ENCODE measurements around the gene CD2AP. TPM values are rescaled to one million over a fixed set of nuclear protein-coding genes. Genes with fewer than 3 reads are reported as not detected.

The CD2AP gene, protein sequence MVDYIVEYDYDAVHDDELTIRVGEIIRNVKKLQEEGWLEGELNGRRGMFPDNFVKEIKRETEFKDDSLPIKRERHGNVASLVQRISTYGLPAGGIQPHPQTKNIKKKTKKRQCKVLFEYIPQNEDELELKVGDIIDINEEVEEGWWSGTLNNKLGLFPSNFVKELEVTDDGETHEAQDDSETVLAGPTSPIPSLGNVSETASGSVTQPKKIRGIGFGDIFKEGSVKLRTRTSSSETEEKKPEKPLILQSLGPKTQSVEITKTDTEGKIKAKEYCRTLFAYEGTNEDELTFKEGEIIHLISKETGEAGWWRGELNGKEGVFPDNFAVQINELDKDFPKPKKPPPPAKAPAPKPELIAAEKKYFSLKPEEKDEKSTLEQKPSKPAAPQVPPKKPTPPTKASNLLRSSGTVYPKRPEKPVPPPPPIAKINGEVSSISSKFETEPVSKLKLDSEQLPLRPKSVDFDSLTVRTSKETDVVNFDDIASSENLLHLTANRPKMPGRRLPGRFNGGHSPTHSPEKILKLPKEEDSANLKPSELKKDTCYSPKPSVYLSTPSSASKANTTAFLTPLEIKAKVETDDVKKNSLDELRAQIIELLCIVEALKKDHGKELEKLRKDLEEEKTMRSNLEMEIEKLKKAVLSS
- total RNA-seq (44.4 and 48.0 TPM in 2 replicates), polyA plus RNA-seq (13.7 and 19.0 TPM in 2 replicates)

GRCh38 chr6:47477497-47478232 is at the start of gene CD2AP:
Gene CD2AP, plus strand, starts transcription at chr6:47477789. Its CDS starts 456 bp downstream, at chr6:47478245.
- WGBS (ENCODE audit: low lambda C conversion rate, missing lambda C conversion rate), result under 1% methylated on average over 30 of the region's 83 CpGs
- H3K79me2 ChIP-seq, result peaks cover 64% of the 10 kb centered on the region
- peak within 1 kb of the TSS; percentile 91 for H3K4me3 ChIP-seq
- H3K4me1 ChIP-seq (ENCODE audit: insufficient read depth), result peaks cover 4% of the 10 kb centered on the region
- peak within 1 kb of the TSS; percentile 100 for H3K27ac ChIP-seq
- peak within 1 kb of the TSS; percentile 77 for H2AFZ ChIP-seq
- no peaks in the 10 kb centered on the region for H3K9me3 ChIP-seq (ENCODE audit: low read depth)
- TF ChIP-seq EZH2phosphoT487 (IDR thresholded peaks at IDR 0.05; ENCODE audit: low read depth, severe bottlenecking, unreplicated experiment) (no peak), CTCF (IDR thresholded peaks at IDR 0.05; ENCODE audit: poor library complexity) (peak; percentile 28), EZH2 (IDR thresholded peaks at IDR 0.05; ENCODE audit: borderline replicate concordance) (no peak)
- no peaks in the 10 kb centered on the region for H3K36me3 ChIP-seq (replicated peaks; ENCODE audit: insufficient read depth, low read depth)
- H4K20me1 ChIP-seq (ENCODE audit: insufficient read depth, poor library complexity, severe bottlenecking), result peaks cover 25% of the 10 kb centered on the region
- peak; percentile 96 for DNase-seq (ENCODE audit: low spot score)
- H3K9me2 ChIP-seq (replicated peaks; ENCODE audit: insufficient read depth), result no peaks in the 10 kb centered on the region
- H3K27me3 ChIP-seq, result no peaks in the 10 kb centered on the region
- peak within 1 kb of the TSS; percentile 81 for H3K4me2 ChIP-seq

DNA sequence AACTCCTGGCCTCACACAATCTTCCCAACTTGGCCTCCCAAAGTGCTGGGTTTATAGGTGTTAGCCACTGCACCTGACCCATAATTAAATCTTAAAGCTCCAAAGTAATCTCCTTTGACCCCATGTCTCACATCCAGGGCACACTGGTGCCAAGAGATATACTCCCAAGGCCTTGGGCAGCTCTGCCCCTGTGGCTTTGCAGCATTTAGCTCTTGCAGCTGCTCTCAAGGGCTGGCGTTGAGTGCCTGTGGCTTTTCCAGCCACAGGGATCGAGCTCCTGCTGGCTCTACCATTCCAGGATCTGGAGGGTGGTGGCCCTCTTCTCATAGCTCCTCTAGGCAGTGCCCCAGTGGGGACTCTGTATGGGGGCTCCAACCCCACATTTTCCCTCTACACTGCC is 49.3 kb upstream of the CD2AP start:
- no peaks in the 10 kb centered on the region for H4K20me1 ChIP-seq (ENCODE audit: insufficient read depth, poor library complexity, severe bottlenecking)
- H3K9me3 ChIP-seq (ENCODE audit: low read depth), result no peaks in the 10 kb centered on the region
- H3K4me1 ChIP-seq (ENCODE audit: insufficient read depth), result no peaks in the 10 kb centered on the region
- no peaks in the 10 kb centered on the region for H3K9me2 ChIP-seq (replicated peaks; ENCODE audit: insufficient read depth)
- no peak overlapping the region for H3K4me3 ChIP-seq
- H3K4me2 ChIP-seq, result no peak overlapping the region
- no peaks in the 10 kb centered on the region for H3K36me3 ChIP-seq (replicated peaks; ENCODE audit: insufficient read depth, low read depth)
- H3K27ac ChIP-seq, result no peak overlapping the region
- 89% methylated on average over 2 of the region's 2 CpGs for WGBS (ENCODE audit: low lambda C conversion rate, missing lambda C conversion rate)
- H3K27me3 ChIP-seq, result no peaks in the 10 kb centered on the region
- no peak for DNase-seq (ENCODE audit: low spot score)
- TF ChIP-seq EZH2phosphoT487 (IDR thresholded peaks at IDR 0.05; ENCODE audit: low read depth, severe bottlenecking, unreplicated experiment), result no peak
- TF ChIP-seq EZH2 (IDR thresholded peaks at IDR 0.05; ENCODE audit: borderline replicate concordance), result no peak
- TF ChIP-seq CTCF (IDR thresholded peaks at IDR 0.05; ENCODE audit: poor library complexity), result no peak
- no peaks in the 10 kb centered on the region for H3K79me2 ChIP-seq
- no peak overlapping the region for H2AFZ ChIP-seq

GRCh38 chr6:47428746-47429664 is 48.6 kb upstream of the CD2AP start:
- H2AFZ ChIP-seq, result no peak overlapping the region
- no peaks in the 10 kb centered on the region for H3K9me2 ChIP-seq (replicated peaks; ENCODE audit: insufficient read depth)
- H3K27me3 ChIP-seq, result no peaks in the 10 kb centered on the region
- no peak overlapping the region for H3K27ac ChIP-seq
- H3K4me3 ChIP-seq, result no peak overlapping the region
- no peaks in the 10 kb centered on the region for H4K20me1 ChIP-seq (ENCODE audit: insufficient read depth, poor library complexity, severe bottlenecking)
- H3K36me3 ChIP-seq (replicated peaks; ENCODE audit: insufficient read depth, low read depth), result no peaks in the 10 kb centered on the region
- TF ChIP-seq CTCF (IDR thresholded peaks at IDR 0.05; ENCODE audit: poor library complexity), result no peak
- no peak for TF ChIP-seq EZH2phosphoT487 (IDR thresholded peaks at IDR 0.05; ENCODE audit: low read depth, severe bottlenecking, unreplicated experiment)
- no peak for TF ChIP-seq EZH2 (IDR thresholded peaks at IDR 0.05; ENCODE audit: borderline replicate concordance)
- H3K9me3 ChIP-seq (ENCODE audit: low read depth), result no peaks in the 10 kb centered on the region
- 66% methylated on average over 2 of the region's 2 CpGs for WGBS (ENCODE audit: low lambda C conversion rate, missing lambda C conversion rate)
- no peak for DNase-seq (ENCODE audit: low spot score)
- H3K79me2 ChIP-seq, result no peaks in the 10 kb centered on the region
- H3K4me2 ChIP-seq, result no peak overlapping the region
- no peaks in the 10 kb centered on the region for H3K4me1 ChIP-seq (ENCODE audit: insufficient read depth)
